ENCODE data around the gene GAK.
"Not testable (repeated sequence)": the region's sequence is repeated elsewhere in the genome, so short reads cannot be mapped to it uniquely, and the experiment has no call there.

GAK gene

GRCh38 chr4:806979-807378 is 125.1 kb downstream of the GAK start:
- DNase-seq: not testable (repeated sequence)

GRCh38 chr4:804804-805203 is 127.3 kb downstream of the GAK start:
- DNase-seq: no peak

GRCh38 chr4:803884-804283 is 128.2 kb downstream of the GAK start:
- no peak for DNase-seq

GRCh38 chr4:801436-802124 is 130.5 kb downstream of the GAK start:
- no peak for DNase-seq

All from NCI-H526 (cell line).